PC-9 (cell line): ENCODE measurements around the gene MAP3K5.

Experiments used
- CTCF ChIP-seq: fragments of 200-600 bp; sonication (generic); conservative IDR thresholded peaks from 2 replicates; pipeline ENCODE4 v1.6.1; 2017; ENCODE audit warnings: mixed run types, antibody characterized with exemption, mild to moderate bottlenecking, moderate library complexity
- EZH2 ChIP-seq: fragments of 200-600 bp; sonication (generic); IDR thresholded peaks from 2 replicates; pipeline ENCODE4 v1.8.0; 2017; ENCODE audit warnings: antibody characterized with exemption, low read depth

- TF ChIP-seq CTCF, result no peak
- TF ChIP-seq EZH2, result no peak
Observed at GRCh38 chr6:136544326-136544725, 248.0 kb downstream of the MAP3K5 start.
